Activated CD8-positive, alpha-beta T cell treated with anti-CD3 and anti-CD28 coated beads for 36 hours (primary cell): ENCODE data around the gene RC3H2. TPM values are rescaled to one million over a fixed set of nuclear protein-coding genes. Genes with fewer than 3 reads are reported as not detected.

ENCODE experiments used
- ATAC-seq: fragments of 200-7000 bp; cut with Tn5 transposase; one replicate; pipeline ENCODE4 v1.10.0; 2021; ENCODE audit warnings: mild to moderate bottlenecking, moderate library complexity
- CTCF ChIA-PET: fragments of 350-600 bp; sonication (Branson Sonifier 250); formaldehyde crosslinking; loops from one replicate; lab custom pipeline; 2021; ENCODE audit warnings: antibody characterized with exemption; lab: Charles Lee
- POLR2A ChIA-PET: fragments of 350-600 bp; sonication (Branson Sonifier 250); formaldehyde crosslinking; loops from one replicate; lab custom pipeline; 2021; ENCODE audit warnings: antibody characterized with exemption; lab: Charles Lee
- DNase-seq: peaks from one replicate; pipeline ENCODE4 v3.0.0-alpha.2; 2020
- H3K27ac Mint-ChIP-seq: one replicate; pipeline ENCODE4 v1.8.0; 2021; ENCODE audit warnings: mild to moderate bottlenecking, mixed read lengths
- H3K27me3 Mint-ChIP-seq: one replicate; pipeline ENCODE4 v1.8.0; 2021; ENCODE audit warnings: mixed read lengths
- H3K36me3 Mint-ChIP-seq: one replicate; pipeline ENCODE4 v1.8.0; 2021; ENCODE audit warnings: low read depth, mixed read lengths
- H3K4me1 Mint-ChIP-seq: one replicate; pipeline ENCODE4 v1.8.0; 2021; ENCODE audit warnings: low read depth, mixed read lengths
- H3K4me3 Mint-ChIP-seq: one replicate; pipeline ENCODE4 v1.8.0; 2021; ENCODE audit warnings: mild to moderate bottlenecking, moderate library complexity, mixed read lengths
- H3K9me3 Mint-ChIP-seq: one replicate; pipeline ENCODE4 v1.8.0; 2021; ENCODE audit warnings: mixed read lengths
- CTCF ChIP-seq: fragments of 200-600 bp; IDR thresholded peaks from one replicate; pipeline ENCODE4 v1.8.0; 2022; ENCODE audit warnings: antibody characterized with exemption, mild to moderate bottlenecking
- intact Hi-C: fragments of 100-400 bp; cut with micrococcal nuclease; formaldehyde crosslinking; loops from one replicate; pipeline ENCODE4 v1.10.0; 2022
- total RNA-seq, 2 experiments: library from RNA; stranded (reverse); gene quantifications; one replicate each; pipeline ENCODE4 v1.2.3, GENCODE V29; 2021

The RC3H2 gene
- 10 to 100 TPM; 22.7 to 22.8 TPM for total RNA-seq

- intact Hi-C loops: no loop called here
- no peaks in the 10 kb centered on the region for H3K27me3 Mint-ChIP-seq
- peak; percentile 98 for DNase-seq
- no peaks in the 10 kb centered on the region for H3K9me3 Mint-ChIP-seq
- peak within 1 kb of the TSS; percentile 97 for H3K27ac Mint-ChIP-seq
- peak; percentile 94 for ATAC-seq
- TF ChIP-seq CTCF: no peak
- peaks cover 13% of the 10 kb centered on the region for H3K36me3 Mint-ChIP-seq
- CTCF ChIA-PET: interaction anchor here (1.3 to 1.5 kb wide), 2 partner anchors 8 to 32 kb away, joined by 3 to 6 read pairs; partner anchors contain the start of gene ZBTB6
- POLR2A ChIA-PET: interaction anchor here (0.6 to 2.3 kb wide), 10 partner anchors 8 to 1978 kb away, joined by 3 to 17 read pairs (median 4); partner anchors contain the start of genes RABGAP1, TRAF1 and ZBTB6
- peak within 1 kb of the TSS; percentile 94 for H3K4me3 Mint-ChIP-seq
- peaks cover 16% of the 10 kb centered on the region for H3K4me1 Mint-ChIP-seq
Measured at GRCh38 chr9:122904823-122905710, at the start of gene RC3H2. Gene RC3H2 (minus strand): TSS chr9:122905359. CDS start chr9:122897509, 7,850 bp downstream.

- TF ChIP-seq CTCF: no peak
- peaks cover 30% of the 10 kb centered on the region for H3K4me1 Mint-ChIP-seq
- intact Hi-C loops: no loop called here
- ChIA-PET POLR2A (interaction anchor here (0.7 kb wide), 1 partner anchor 14 kb away, joined by 3 read pairs; no protein-coding TSS in a partner anchor), CTCF (no interaction called here)
- H3K36me3 Mint-ChIP-seq: peaks cover 11% of the 10 kb centered on the region
- no peak for DNase-seq
- H3K9me3 Mint-ChIP-seq: peaks cover 2% of the 10 kb centered on the region
- no peaks in the 10 kb centered on the region for H3K27me3 Mint-ChIP-seq
- no peak for ATAC-seq
- H3K4me3 Mint-ChIP-seq: no peak overlapping the region
- H3K27ac Mint-ChIP-seq: no peak overlapping the region
Measured at GRCh38 chr9:122954253-122954691, 49.1 kb upstream of the RC3H2 start.

- no peak for TF ChIP-seq CTCF
- no peaks in the 10 kb centered on the region for H3K27me3 Mint-ChIP-seq
- peaks cover 52% of the 10 kb centered on the region for H3K4me1 Mint-ChIP-seq
- H3K4me3 Mint-ChIP-seq: no peak overlapping the region
- ChIA-PET POLR2A (no interaction called here), CTCF (no interaction called here)
- no peak for ATAC-seq
- DNase-seq: no peak
- intact Hi-C loops: no loop called here
- no peaks in the 10 kb centered on the region for H3K9me3 Mint-ChIP-seq
- peaks cover 5% of the 10 kb centered on the region for H3K36me3 Mint-ChIP-seq
- no peak overlapping the region for H3K27ac Mint-ChIP-seq
Measured at GRCh38 chr9:122951056-122951455, 45.9 kb upstream of the RC3H2 start.

- peaks cover 57% of the 10 kb centered on the region for H3K4me1 Mint-ChIP-seq
- no peaks in the 10 kb centered on the region for H3K27me3 Mint-ChIP-seq
- DNase-seq (no peak), ATAC-seq (no peak)
- intact Hi-C loops: no loop called here
- ChIA-PET CTCF (no interaction called here), POLR2A (no interaction called here)
- H3K4me3 Mint-ChIP-seq: no peak overlapping the region
- peaks cover 5% of the 10 kb centered on the region for H3K36me3 Mint-ChIP-seq
- H3K9me3 Mint-ChIP-seq: no peaks in the 10 kb centered on the region
- TF ChIP-seq CTCF: no peak
- H3K27ac Mint-ChIP-seq: no peak overlapping the region
Measured at GRCh38 chr9:122950263-122950662, 45.1 kb upstream of the RC3H2 start.

GRCh38 chr9:122949696-122950095, 44.5 kb upstream of the RC3H2 start:
- Mint-ChIP-seq H3K36me3 (peaks cover 5% of the 10 kb centered on the region), H3K27ac (no peak overlapping the region), H3K27me3 (no peaks in the 10 kb centered on the region), H3K9me3 (no peaks in the 10 kb centered on the region), H3K4me1 (peaks cover 56% of the 10 kb centered on the region), H3K4me3 (no peak overlapping the region)
- CTCF ChIA-PET: no interaction called here
- DNase-seq (no peak), ATAC-seq (no peak)
- no peak for TF ChIP-seq CTCF
- intact Hi-C loops: no loop called here
- POLR2A ChIA-PET: no interaction called here
